Activated CD8-positive, alpha-beta T cell treated with anti-CD3 and anti-CD28 coated beads for 36 hours (primary cell): ENCODE data around the gene LBHD2. TPM values are rescaled to one million over a fixed set of nuclear protein-coding genes. Genes with fewer than 3 reads are reported as not detected.

ENCODE experiments used
- ATAC-seq: fragments of 200-7000 bp; cut with Tn5 transposase; one replicate; pipeline ENCODE4 v1.10.0; 2021; ENCODE audit warnings: mild to moderate bottlenecking, moderate library complexity
- CTCF ChIA-PET: fragments of 350-600 bp; sonication (Branson Sonifier 250); formaldehyde crosslinking; loops from one replicate; lab custom pipeline; 2021; ENCODE audit warnings: antibody characterized with exemption; lab: Charles Lee
- POLR2A ChIA-PET: fragments of 350-600 bp; sonication (Branson Sonifier 250); formaldehyde crosslinking; loops from one replicate; lab custom pipeline; 2021; ENCODE audit warnings: antibody characterized with exemption; lab: Charles Lee
- DNase-seq: peaks from one replicate; pipeline ENCODE4 v3.0.0-alpha.2; 2020
- H3K27ac Mint-ChIP-seq: one replicate; pipeline ENCODE4 v1.8.0; 2021; ENCODE audit warnings: mild to moderate bottlenecking, mixed read lengths
- H3K27me3 Mint-ChIP-seq: one replicate; pipeline ENCODE4 v1.8.0; 2021; ENCODE audit warnings: mixed read lengths
- H3K36me3 Mint-ChIP-seq: one replicate; pipeline ENCODE4 v1.8.0; 2021; ENCODE audit warnings: low read depth, mixed read lengths
- H3K4me1 Mint-ChIP-seq: one replicate; pipeline ENCODE4 v1.8.0; 2021; ENCODE audit warnings: low read depth, mixed read lengths
- H3K4me3 Mint-ChIP-seq: one replicate; pipeline ENCODE4 v1.8.0; 2021; ENCODE audit warnings: mild to moderate bottlenecking, moderate library complexity, mixed read lengths
- H3K9me3 Mint-ChIP-seq: one replicate; pipeline ENCODE4 v1.8.0; 2021; ENCODE audit warnings: mixed read lengths
- CTCF ChIP-seq: fragments of 200-600 bp; IDR thresholded peaks from one replicate; pipeline ENCODE4 v1.8.0; 2022; ENCODE audit warnings: antibody characterized with exemption, mild to moderate bottlenecking
- intact Hi-C: fragments of 100-400 bp; cut with micrococcal nuclease; formaldehyde crosslinking; loops from one replicate; pipeline ENCODE4 v1.10.0; 2022
- total RNA-seq, 2 experiments: library from RNA; stranded (reverse); gene quantifications; one replicate each; pipeline ENCODE4 v1.2.3, GENCODE V29; 2021

The LBHD2 gene
- total RNA-seq, 2 experiments from 2014 or later: not detected

- H3K27ac Mint-ChIP-seq: no peak overlapping the region
- TF ChIP-seq CTCF: no peak
- ATAC-seq (no peak), DNase-seq (no peak)
- H3K4me3 Mint-ChIP-seq: no peak overlapping the region
- no peaks in the 10 kb centered on the region for H3K4me1 Mint-ChIP-seq
- peaks cover 1% of the 10 kb centered on the region for H3K27me3 Mint-ChIP-seq
- no peaks in the 10 kb centered on the region for H3K36me3 Mint-ChIP-seq
- H3K9me3 Mint-ChIP-seq: no peaks in the 10 kb centered on the region
- intact Hi-C loops: no loop called here
- ChIA-PET CTCF (interaction anchor here (2.5 kb wide), 1 partner anchor 28 kb away, joined by 7 read pairs; no protein-coding TSS in a partner anchor), POLR2A (no interaction called here)
Observed at GRCh38 chr14:103132381-103133209, 48.6 kb downstream of the LBHD2 start.

GRCh38 chr14:103133210-103134140 is 49.5 kb downstream of the LBHD2 start:
- POLR2A ChIA-PET: no interaction called here
- peaks cover 1% of the 10 kb centered on the region for H3K27me3 Mint-ChIP-seq
- no peak overlapping the region for H3K27ac Mint-ChIP-seq
- CTCF ChIA-PET: no interaction called here
- DNase-seq (no peak), ATAC-seq (no peak)
- intact Hi-C loops: no loop called here
- H3K4me1 Mint-ChIP-seq: no peaks in the 10 kb centered on the region
- no peaks in the 10 kb centered on the region for H3K9me3 Mint-ChIP-seq
- TF ChIP-seq CTCF: no peak
- H3K4me3 Mint-ChIP-seq: no peak overlapping the region
- H3K36me3 Mint-ChIP-seq: no peaks in the 10 kb centered on the region

DNA sequence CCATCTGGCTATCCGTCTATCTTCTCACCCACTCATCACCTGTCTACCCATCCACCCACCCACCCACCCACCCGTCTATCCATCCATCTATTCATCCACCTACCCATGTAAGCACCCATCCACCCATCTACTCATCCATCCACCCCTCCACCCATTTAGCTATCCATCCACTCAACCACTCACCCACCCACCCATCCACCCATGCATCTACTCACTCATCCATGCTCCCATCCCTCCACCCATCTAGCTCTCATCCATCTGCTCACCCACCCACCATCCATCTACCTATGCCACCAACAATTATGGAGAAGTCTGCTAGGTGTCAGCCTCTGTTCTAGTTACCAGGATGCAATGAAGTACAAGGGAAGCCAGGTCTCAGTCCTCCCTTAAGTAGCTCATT is 50.4 kb downstream of the LBHD2 start:
- peaks cover 1% of the 10 kb centered on the region for H3K27me3 Mint-ChIP-seq
- no peaks in the 10 kb centered on the region for H3K36me3 Mint-ChIP-seq
- H3K4me1 Mint-ChIP-seq: no peaks in the 10 kb centered on the region
- no peak for TF ChIP-seq CTCF
- no peak overlapping the region for H3K4me3 Mint-ChIP-seq
- no peak overlapping the region for H3K27ac Mint-ChIP-seq
- H3K9me3 Mint-ChIP-seq: no peaks in the 10 kb centered on the region
- intact Hi-C loops: no loop called here
- POLR2A ChIA-PET: no interaction called here
- DNase-seq (no peak), ATAC-seq (no peak)
- CTCF ChIA-PET: no interaction called here

- ChIA-PET POLR2A (no interaction called here), CTCF (no interaction called here)
- intact Hi-C loops: no loop called here
- ATAC-seq: no peak
- no peak for TF ChIP-seq CTCF
- no peaks in the 10 kb centered on the region for H3K36me3 Mint-ChIP-seq
- no peak overlapping the region for H3K27ac Mint-ChIP-seq
- H3K27me3 Mint-ChIP-seq: peaks cover 1% of the 10 kb centered on the region
- no peak for DNase-seq
- H3K9me3 Mint-ChIP-seq: no peaks in the 10 kb centered on the region
- H3K4me1 Mint-ChIP-seq: no peaks in the 10 kb centered on the region
- H3K4me3 Mint-ChIP-seq: no peak overlapping the region
Observed at GRCh38 chr14:103134919-103135318, 50.9 kb downstream of the LBHD2 start.
